GM19099 (cell line): Measurements from ENCODE around the gene UBL4B.

Source experiments
- POLR2A ChIP-seq: IDR thresholded peaks from 3 replicates; pipeline ENCODE4 v1.6.1; 2011; ENCODE audit warnings: low read depth; ENCODE audit not compliant: insufficient read length; ENCODE audit errors: extremely low read depth

Gene UBL4B

DNA sequence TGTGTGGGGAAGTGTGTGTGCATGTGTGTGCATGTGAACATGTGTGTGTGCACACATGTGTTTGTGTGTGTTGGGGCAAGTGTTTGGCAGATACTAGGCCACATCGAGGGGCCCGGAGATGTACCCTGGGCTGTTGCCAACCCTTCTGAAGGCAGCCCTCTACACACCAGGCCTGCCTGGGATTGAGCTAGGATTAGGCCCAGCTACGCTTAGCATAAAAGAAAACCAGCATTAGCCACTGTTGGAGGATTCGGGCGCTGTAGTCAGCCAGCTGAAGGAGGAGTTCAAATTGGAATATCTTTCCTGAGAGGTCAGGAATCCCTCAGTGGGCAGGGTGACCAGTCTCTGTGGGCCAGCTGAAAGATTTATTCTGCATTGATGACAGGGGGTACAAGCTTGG lies 31.2 kb upstream of the UBL4B start:
- no peak for TF ChIP-seq POLR2A

DNA sequence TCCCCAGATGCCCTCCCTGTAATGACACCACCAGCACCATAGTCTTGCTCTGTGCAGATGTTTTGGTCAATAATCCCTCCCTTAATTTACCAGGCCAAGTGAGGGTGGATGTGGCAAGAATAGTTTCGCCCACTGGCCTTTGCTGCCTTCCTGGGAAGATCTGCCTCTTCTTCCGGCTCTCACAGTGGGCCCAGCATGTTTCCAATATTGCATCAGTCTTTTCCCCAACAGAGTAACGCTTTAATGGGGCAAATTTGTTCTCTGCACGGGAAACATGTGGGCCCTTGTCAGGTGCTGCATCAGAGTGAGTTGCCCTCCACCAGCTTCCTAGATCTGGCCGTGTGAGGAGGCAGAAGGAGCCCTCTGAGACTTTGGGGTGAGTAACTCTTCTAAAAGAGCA lies 29.8 kb upstream of the UBL4B start:
- no peak for TF ChIP-seq POLR2A

DNA sequence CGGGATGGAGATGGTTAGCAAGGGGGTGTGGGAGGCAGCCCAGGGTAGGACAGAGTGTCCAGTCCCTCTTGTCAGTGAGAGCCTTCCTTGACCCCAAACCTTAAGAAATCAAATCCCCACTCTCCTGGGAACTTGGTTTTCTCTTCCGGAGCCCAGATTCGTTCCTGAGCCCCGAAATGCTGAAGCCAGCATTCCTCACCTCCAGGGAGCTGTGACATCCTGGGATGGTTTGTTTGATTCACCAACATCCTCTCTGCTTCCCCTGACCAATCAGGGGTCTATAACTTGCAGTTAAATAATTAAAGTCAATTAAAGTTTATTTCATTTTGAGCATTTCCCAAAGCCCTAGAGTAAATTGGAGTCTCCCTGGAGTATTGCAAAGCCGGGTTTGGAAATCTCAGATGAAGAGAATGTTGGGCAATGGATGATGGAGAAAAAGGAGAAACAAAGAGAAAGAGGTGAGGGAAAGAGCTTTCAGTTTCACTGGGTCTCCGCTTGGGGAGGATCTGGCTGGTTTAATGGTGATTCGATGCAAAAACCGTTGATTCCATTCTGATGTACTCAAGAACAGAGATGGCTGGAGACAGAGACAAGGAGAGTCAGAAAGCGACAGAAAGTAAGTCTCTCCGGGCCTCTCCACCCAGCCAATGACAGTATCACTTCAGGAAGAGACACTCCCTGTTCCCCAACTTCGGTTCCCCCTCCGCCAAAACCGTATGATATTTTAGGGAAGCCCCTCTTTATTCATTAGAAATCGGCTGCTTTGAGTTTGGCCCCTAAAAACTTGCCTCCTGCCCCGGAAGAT lies 29.0 kb upstream of the UBL4B start:
- no peak for TF ChIP-seq POLR2A

DNA sequence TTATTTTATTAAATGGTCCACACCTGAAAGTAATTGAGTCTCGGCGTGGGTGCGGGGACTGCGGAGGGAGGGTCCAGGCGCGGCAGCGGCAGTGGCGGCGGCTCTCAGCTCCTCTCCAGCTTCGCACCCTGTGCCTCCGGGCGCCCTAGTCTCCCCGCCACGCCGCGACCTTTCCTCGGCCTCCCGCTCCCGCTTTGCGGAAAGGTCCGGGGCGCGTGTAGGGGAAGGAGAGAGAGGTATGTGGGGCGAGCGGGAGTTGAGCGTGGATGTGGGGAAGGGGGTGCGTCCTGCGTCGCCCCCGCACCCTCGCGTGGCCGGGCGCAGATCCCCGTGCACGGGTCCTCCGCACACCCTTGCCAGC lies 28.4 kb upstream of the UBL4B start:
- TF ChIP-seq POLR2A, result no peak

DNA sequence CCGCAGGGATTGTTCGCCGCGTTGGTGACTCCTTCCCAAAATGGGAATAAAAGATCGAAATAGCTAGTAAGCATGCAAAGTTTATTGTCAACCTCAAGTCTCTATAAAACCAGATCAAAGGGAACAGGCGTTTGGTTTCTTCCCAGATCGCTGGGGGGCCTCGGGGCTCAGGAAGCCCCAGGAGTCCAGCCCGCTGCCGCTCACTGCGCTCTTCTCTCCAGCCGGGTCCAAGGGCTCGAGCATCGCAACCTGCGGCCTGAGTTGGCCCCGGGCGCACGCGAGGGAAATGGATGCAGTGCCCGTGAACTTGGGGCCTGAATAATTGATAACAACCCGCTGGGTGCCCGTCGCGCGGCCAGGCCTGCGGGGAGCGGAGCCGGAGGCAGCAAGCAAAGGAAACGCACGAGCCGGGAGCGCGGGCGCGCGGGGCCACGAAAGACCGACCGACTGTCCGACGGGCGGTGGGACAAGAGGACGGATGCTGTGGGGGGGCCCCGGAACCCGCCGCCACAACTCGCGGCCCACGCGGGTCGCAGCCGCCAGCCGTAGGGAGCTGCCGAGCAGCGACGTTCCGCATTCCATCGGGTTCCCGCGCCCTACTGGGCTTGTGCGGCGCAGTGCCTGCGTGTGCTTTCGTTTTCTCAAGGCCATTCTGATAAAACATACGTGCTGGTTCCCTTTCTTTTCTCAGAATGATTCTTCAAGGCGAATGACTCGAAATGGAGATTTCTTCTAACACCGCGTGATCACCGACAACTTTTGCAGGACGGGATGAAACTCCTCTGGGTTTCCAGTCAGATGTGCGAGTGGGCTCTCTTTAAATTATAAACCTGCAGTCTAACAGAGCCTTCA lies 27.8 kb upstream of the UBL4B start:
- no peak for TF ChIP-seq POLR2A

DNA sequence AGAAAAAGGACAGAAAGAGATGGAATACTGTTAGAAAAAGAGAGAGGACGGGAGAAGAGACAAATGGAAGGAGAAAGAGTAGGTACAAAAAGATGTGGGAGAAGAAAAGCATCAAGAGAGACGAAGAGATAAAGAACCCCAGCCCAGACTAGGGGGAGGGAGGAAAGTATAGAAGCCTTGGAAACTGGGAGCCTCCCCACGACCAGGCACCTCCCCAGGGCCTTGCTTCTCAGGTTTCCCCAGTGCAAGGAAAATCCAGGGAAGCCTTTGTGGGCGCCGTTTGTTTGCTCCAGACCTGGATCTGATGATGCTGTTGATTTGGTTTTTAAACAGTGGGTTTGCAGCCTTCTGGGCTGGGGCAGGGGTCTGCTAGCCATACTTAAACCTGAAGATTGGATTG lies 26.6 kb upstream of the UBL4B start:
- no peak for TF ChIP-seq POLR2A

DNA sequence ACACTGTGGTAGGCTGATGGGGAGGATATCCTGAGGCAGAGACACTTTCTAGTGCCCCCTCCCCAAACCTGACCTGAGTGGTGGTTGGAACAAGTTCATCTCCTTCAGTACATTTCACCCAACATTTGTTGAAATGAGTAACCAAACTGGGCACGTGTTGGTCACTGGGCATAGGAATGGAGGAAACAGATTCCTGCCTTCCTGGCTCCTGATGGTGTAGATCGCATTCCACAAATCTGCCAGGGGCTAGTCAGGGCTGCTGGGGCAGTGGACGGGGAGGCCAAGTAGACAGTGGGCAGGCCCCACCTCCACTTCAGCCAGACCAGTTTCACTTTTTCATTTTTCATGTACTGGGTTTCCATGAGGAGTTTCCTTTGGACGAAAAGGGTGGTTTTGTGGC lies 25.3 kb upstream of the UBL4B start:
- no peak for TF ChIP-seq POLR2A

DNA sequence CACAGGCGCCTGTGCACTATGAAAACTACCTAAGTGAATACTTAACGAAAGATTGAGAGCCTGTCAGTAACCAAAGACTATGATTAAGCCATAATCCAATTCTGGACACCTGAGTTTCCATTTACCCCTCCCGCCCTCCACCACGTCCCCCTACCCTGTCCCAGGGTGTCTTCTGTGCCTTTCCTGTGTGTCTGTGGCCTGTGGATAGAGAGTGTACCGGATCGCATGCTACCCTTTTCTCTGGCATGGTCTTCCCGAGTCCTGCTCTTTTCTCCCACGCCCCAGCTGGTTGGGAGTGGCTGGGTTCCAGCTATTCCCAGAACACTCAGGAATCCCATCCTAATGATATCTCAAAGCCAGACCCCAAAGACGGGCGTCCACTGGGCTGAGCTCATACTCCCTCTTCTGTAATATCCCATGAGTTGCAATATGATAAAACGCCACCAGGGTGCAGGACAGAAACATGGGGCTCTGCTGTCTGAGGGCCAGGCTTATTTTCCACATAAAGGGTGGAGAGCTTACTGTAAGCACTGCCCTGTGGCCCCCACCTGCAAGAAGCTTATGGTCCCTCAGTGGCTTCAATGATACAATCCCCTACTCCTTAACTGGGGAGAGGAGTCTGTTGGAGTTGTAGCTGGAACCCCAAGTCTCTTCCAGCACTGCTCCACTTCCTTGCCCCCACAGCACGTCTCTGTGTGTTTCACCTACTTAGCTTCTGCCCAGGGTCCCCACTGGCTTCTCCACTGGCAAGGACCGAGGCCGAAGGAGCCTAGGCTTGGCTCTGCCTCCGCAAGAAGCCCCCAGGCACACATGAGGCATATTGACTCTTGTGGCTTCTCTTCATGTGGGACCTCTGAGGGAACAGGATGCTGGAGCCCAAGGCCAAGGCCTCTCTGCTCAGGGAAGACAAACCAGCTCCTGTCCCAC lies 24.2 kb upstream of the UBL4B start:
- no peak for TF ChIP-seq POLR2A

DNA sequence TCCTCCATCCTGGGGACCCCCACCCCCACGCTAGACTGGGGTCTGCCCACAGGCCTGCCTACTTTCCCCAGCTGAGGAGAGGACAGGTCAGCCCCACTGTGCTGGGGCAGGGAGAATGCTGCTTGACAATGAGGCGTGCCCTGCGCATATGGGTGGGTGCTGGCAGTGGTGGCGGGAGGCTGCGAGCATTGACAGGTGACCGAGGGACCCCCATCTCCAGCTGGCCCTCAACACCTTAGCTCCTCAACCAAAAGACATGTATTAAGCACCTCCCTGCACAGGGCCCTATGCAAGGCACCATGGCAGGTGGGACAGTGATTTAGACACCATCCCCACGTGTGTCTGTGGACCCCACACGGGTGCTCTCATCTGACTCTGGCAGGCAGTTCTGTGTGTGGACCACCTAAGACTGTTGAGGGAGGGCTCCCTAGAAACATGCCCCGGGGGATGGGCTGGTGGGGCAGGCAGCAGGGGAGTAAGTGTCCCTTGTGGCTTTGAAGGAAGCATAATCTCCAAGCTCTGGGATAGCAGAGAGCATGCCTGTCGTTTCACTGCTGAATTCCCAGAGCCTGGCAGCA lies 23.4 kb upstream of the UBL4B start:
- TF ChIP-seq POLR2A, result no peak

DNA sequence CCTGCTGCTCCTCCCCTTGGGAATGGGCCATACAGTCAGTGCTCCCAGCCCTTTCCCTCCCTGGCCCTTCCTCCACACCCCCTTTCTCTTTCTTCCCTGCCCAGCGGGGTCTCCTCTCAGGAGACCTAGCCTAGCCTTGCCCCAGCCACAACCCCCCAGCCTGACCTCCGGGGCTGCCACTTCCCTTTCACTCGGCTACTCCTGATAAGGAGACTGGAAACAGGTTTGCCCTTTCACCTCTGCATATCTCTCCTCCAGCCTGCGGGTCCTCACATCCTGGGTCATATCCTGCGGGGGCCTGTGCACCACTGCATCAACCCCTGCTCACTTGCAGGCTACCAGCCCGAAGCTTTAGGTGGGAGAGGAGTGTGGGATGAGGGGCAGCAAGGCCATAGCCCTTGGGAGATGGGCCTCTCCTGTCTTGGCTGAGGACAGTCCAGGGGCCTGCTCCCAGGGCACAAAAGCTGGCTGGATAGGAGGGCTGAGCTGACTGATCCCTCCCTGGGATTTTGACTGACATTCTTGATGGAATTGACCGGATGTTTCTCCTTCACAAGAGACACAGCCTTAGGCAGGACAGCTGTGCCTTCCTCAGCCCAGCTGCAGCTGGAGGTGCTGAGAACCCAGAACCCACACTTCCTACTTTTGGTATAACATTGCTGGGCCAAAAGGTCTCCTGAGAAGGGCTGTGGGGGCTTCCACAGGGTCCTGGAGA lies 22.5 kb upstream of the UBL4B start:
- TF ChIP-seq POLR2A, result no peak

DNA sequence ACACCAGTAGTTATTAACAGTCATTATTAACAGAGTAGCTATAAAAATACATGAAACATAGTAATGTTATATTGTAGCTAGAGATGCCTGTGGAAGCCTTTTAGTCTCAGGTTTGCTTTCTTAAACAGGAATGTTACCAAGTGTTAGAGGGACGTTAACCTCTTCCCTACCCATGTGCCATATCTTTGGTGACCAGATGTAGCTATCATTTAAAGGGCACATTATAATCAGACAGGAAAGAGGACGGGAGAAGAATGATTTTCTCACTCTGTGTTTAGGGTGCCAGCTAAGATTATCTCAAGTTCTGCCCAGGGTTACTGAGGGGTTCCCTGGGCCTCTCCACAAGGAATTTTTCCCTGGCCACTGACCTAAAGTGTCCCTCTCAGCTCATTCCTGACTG lies 20.9 kb upstream of the UBL4B start:
- no peak for TF ChIP-seq POLR2A

DNA sequence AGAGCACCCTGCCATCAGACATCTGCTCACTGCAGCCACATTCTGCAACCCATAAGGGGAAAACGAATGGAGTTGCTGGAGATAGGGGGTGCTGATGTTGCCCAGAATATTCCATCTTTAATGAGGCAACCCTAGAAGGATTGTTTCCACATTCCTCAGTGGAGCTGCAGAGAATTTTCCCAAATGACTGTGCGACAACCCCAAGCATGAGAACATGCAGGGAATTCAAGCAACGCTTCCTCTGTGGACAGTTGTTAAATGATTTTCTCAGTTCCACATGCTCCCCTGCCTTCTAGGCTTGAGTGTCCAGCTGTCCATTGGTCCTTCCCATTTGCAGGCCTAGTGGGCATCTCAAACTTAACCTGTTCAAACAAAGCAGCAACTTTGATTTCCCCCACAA lies 20.5 kb upstream of the UBL4B start:
- TF ChIP-seq POLR2A, result no peak

DNA sequence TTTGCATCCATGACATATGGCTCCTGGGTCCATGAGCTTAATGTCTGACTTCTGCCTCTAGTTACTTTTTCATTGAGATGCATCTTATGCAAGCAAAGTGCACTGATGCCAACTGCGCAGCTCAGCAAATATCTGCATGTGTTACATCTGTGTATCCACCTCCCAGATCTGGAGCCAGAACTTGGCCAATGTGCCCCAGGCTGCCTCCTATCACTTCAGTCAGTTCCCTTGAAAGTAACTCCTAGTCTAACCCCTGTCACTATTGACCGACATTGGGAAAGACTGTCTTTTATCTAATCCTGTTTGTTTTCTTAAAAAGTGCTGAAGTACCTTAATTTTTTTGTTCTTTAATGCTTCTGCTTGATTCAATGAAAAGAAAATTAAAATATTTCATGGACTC lies 19.3 kb upstream of the UBL4B start:
- TF ChIP-seq POLR2A, result no peak

DNA sequence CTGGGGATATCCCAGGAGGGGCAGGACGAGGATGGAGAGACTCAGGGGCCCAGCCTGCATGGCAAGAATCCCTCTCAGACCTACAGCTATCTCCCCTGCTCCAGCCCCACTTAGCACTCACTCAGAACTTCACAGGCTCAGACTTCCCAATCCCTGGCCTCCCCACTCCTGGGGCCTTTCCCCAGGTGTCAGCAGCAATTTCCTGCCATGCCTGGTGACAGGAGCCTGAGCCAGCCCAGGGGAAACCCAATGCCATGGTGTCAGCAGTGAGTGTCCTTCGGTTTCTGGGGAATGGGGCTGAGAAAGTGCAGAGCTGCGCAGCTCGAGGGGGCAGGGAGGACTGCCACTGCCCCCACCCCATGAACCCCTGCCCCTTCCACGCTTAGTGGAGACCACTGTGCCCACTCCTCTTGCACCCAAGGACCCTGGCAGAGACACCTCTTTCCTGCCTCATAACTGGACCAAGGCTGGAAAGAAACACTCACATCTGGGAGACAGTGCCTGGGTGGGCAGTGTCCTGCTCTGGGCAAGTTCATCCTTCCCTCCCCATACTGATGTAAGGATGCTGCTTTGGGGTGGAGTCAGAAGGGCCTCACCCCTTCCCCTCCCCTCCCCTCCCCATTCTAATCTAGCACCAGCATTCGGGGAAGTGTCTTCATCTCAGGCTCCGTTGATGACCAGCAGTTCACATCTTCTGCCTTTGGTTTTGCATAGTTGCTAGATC lies 17.1 kb upstream of the UBL4B start:
- TF ChIP-seq POLR2A, result no peak
